Nephron (organoid): Measurements from ENCODE around the gene AGO1.
A peak's percentile ranks its signal among the peaks of the same experiment; 100 is the strongest.
"Not testable (repeated sequence)": the region's sequence is repeated elsewhere in the genome, so short reads cannot be mapped to it uniquely, and the experiment has no call there.

Experiments
- H3K27ac Mint-ChIP-seq, 3 experiments: 2 replicates each; pipeline ENCODE4 v1.8.0; 2020; ENCODE audit warnings: mixed read lengths in 3 of 3, mild to moderate bottlenecking in 2 of 3, moderate library complexity in 1 of 3
- H3K27me3 Mint-ChIP-seq: 2 replicates; pipeline ENCODE4 v1.8.0; 2021; ENCODE audit warnings: low read depth, mild to moderate bottlenecking, moderate library complexity, mixed read lengths
- H3K36me3 Mint-ChIP-seq: 2 replicates; pipeline ENCODE4 v1.8.0; 2020; ENCODE audit warnings: low read depth, mixed read lengths
- H3K4me1 Mint-ChIP-seq: 2 replicates; pipeline ENCODE4 v1.8.0; 2020; ENCODE audit warnings: mixed read lengths
- H3K4me3 Mint-ChIP-seq, 3 experiments: 2 replicates each; pipeline ENCODE4 v1.8.0; 2020; ENCODE audit warnings: mild to moderate bottlenecking in 3 of 3, mixed read lengths in 3 of 3, moderate library complexity in 2 of 3
- H3K9me3 Mint-ChIP-seq: 2 replicates; pipeline ENCODE4 v1.8.0; 2020; ENCODE audit warnings: mixed read lengths
- CTCF ChIP-seq, 3 experiments: fragments of 200-600 bp; sonication (generic); IDR thresholded peaks; one replicate each; pipeline ENCODE4 v1.5.0; 2021; ENCODE audit warnings: antibody characterized with exemption in 3 of 3; ENCODE audit not compliant: unreplicated experiment in 3 of 3

AGO1 gene

GRCh38 chr1:35870651-35871309, 12.2 kb upstream of the AGO1 start:
- H3K27ac Mint-ChIP-seq = no peak overlapping the region
- H3K4me1 Mint-ChIP-seq = no peaks in the 10 kb centered on the region
- H3K4me3 Mint-ChIP-seq = no peak overlapping the region
- no peak for TF ChIP-seq CTCF (IDR thresholded peaks at IDR 0.05; ENCODE audit: unreplicated experiment in 3 of 3)
- H3K36me3 Mint-ChIP-seq = no peaks in the 10 kb centered on the region
- no peaks in the 10 kb centered on the region for H3K9me3 Mint-ChIP-seq
- peaks cover 4% of the 10 kb centered on the region for H3K27me3 Mint-ChIP-seq

- H3K9me3 Mint-ChIP-seq = no peaks in the 10 kb centered on the region
- H3K27ac Mint-ChIP-seq = no peak overlapping the region
- H3K36me3 Mint-ChIP-seq = no peaks in the 10 kb centered on the region
- H3K4me3 Mint-ChIP-seq = no peak overlapping the region
- H3K4me1 Mint-ChIP-seq = no peaks in the 10 kb centered on the region
- peaks cover 4% of the 10 kb centered on the region for H3K27me3 Mint-ChIP-seq
- TF ChIP-seq CTCF (IDR thresholded peaks at IDR 0.05; ENCODE audit: unreplicated experiment in 3 of 3) = no peak
These were observed 9.7 kb upstream of the AGO1 start for GRCh38 chr1:35873243-35873750.

DNA sequence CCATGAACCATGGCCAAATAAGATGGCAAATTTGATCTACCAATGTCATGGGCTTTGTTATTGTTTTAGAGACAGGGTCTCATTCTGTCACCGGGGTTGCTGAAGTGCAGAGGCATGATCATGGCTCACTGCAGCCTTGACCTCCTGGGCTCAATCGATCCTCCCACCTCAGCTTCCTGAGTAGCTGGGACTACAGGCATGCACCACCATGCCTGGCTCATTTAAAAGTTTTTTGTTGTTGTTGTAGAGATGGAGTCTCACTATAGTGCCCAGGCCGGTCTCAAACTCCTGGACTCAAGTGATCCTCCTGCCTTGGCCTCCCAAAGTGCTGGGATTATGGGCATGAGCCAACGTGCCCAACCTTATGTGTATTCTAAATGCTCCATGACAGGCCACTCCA, 8.9 kb upstream of the AGO1 start:
- H3K27me3 Mint-ChIP-seq, H3K27ac Mint-ChIP-seq, H3K4me1 Mint-ChIP-seq, H3K36me3 Mint-ChIP-seq, H3K9me3 Mint-ChIP-seq, H3K4me3 Mint-ChIP-seq: not testable (repeated sequence)

DNA sequence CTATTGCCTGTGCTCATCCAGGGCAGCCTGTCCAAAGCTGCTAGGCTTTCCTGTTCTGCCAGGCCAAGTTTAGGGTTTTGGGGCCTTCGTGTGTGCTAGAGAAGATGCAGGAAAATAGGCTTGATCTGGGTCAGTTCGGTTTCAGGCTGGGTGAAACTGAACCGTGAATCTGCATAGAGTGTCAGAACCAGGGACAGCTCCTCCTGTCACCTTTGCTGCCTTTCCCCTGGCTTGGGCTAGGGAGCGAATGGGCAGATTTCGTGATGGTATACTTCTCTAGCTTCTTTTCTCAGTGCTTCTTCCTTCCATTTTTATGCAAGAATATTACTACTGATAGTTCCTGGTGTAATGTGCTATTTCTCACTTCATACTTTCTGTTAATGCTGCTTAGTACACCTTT, 6.0 kb upstream of the AGO1 start:
- Mint-ChIP-seq H3K27me3 (no peaks in the 10 kb centered on the region), H3K9me3 (no peaks in the 10 kb centered on the region), H3K27ac (no peak overlapping the region), H3K4me1 (peaks cover 2% of the 10 kb centered on the region), H3K36me3 (no peaks in the 10 kb centered on the region), H3K4me3 (no peak overlapping the region)
- no peak for TF ChIP-seq CTCF (IDR thresholded peaks at IDR 0.05; ENCODE audit: unreplicated experiment in 3 of 3)

- H3K4me1 Mint-ChIP-seq = peaks cover 31% of the 10 kb centered on the region
- H3K27ac Mint-ChIP-seq = peak overlapping the region in 2 of 3 experiments; percentile 12 to 30
- no peaks in the 10 kb centered on the region for H3K36me3 Mint-ChIP-seq
- peak overlapping the region; percentile 78 to 84 (median 83) for H3K4me3 Mint-ChIP-seq
- TF ChIP-seq CTCF (IDR thresholded peaks at IDR 0.05; ENCODE audit: unreplicated experiment in 3 of 3) = no peak
- H3K27me3 Mint-ChIP-seq = no peaks in the 10 kb centered on the region
- H3K9me3 Mint-ChIP-seq = no peaks in the 10 kb centered on the region
These were observed 1.1 kb upstream of the AGO1 start for GRCh38 chr1:35881850-35882273.

DNA sequence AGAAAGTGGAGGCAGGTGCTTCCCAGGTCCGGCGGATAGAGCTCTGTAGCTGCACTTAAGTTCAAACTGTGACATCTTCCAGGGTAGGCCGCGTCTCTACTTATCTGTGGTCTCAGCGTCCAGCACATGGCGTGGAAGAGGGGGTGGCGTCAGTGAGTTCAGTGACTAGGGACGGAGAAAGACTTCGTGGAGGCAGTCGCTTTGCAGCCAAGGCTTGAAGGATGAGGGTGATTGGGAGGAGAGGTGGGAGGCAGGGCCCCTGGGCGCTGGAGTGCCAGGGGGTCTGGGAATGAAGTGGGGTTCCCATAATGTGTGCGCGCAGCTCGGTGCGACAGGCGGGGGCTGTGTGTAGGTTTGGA, 444 bp upstream of the AGO1 start:
- Mint-ChIP-seq H3K4me3 (peak overlapping the region; percentile 78 to 84 (median 83)), H3K27me3 (no peaks in the 10 kb centered on the region), H3K36me3 (no peaks in the 10 kb centered on the region), H3K9me3 (no peaks in the 10 kb centered on the region), H3K4me1 (peaks cover 38% of the 10 kb centered on the region), H3K27ac (no peak overlapping the region)
- TF ChIP-seq CTCF (IDR thresholded peaks at IDR 0.05; ENCODE audit: unreplicated experiment in 3 of 3) = no peak
